H9 (cell line): ENCODE results near the gene VCX2. TPM values are rescaled to one million over a fixed set of nuclear protein-coding genes. Genes with fewer than 3 reads are reported as not detected.
A peak's percentile ranks its signal among the peaks of the same experiment; 100 is the strongest.

Source experiments
- microRNA-seq: library from miRNA; unstranded; fragments of <30 nt; microRNA quantifications from one replicate; pipeline ENCODE4, GENCODE V29; 2020; ENCODE audit warnings: borderline microRNAs expressed
- total RNA-seq: library from RNA; stranded (reverse); gene quantifications from 2 replicates; pipeline ENCODE4 v1.2.1, GENCODE V29; 2021

The VCX2 gene
- total RNA-seq, 1 experiment from 2014 or later: not detected

Small RNA genes within 50 kb of the gene (microRNA-seq; reads per million reads assigned to microRNA genes)
- 10.0 reads per million, percentile 47 among the genes with 10 or more reads in this experiment for gene MIR651

Other genes starting within 250 kb of the VCX2 start
- 19.7 and 21.4 TPM in 2 replicates for gene PNPLA4, start 243.9 kb downstream of the VCX2 start, total RNA-seq